IMR-90 (cell line): ENCODE measurements around the gene ULBP1. TPM values are rescaled to one million over a fixed set of nuclear protein-coding genes. Genes with fewer than 3 reads are reported as not detected.

Experiments used
- ATAC-seq: fragments of 200-7000 bp; cut with Tn5 transposase; 2 replicates; pipeline ENCODE4 v1.9.1; 2020; ENCODE audit warnings: low read depth, mild to moderate bottlenecking, moderate library complexity
- BruUV-seq: library from RNA; stranded (reverse); fragments of 400-500 nt; replicated peaks from 2 replicates; lab custom pipeline; 2021; lab: Mats Ljungman, UMichigan
- CTCF ChIA-PET: fragments of 300-600 bp; formaldehyde crosslinking; extraction: SDS; loops from one replicate; lab custom pipeline; 2021; ENCODE audit warnings: antibody characterized with exemption; lab: Yijun Ruan, JAX
- POLR2A ChIA-PET: fragments of 300-600 bp; sonication (Branson Sonifier 250); formaldehyde crosslinking; loops from one replicate; lab custom pipeline; 2022; ENCODE audit warnings: antibody characterized with exemption; ENCODE audit not compliant: unreplicated experiment; lab: Charles Lee
- DNase-seq: peaks from one replicate; pipeline ENCODE4 v3.0.0; 2013
- H2AFZ ChIP-seq: replicated peaks from 2 replicates; pipeline ENCODE3; 2013; ENCODE audit warnings: low read length, mild to moderate bottlenecking; ENCODE audit not compliant: poor library complexity
- H2AK5ac ChIP-seq: 2 replicates; pipeline ENCODE4 v1.6.1; 2013; ENCODE audit warnings: low read depth, low read length, inconsistent platforms
- H2AK9ac ChIP-seq: replicated peaks from 2 replicates; pipeline ENCODE3; 2013; ENCODE audit warnings: mild to moderate bottlenecking, low read depth, low read length, moderate library complexity; ENCODE audit not compliant: poor library complexity
- H2BK120ac ChIP-seq: 2 replicates; pipeline ENCODE4 v1.6.1; 2013; ENCODE audit warnings: low read depth, low read length, inconsistent platforms
- H2BK15ac ChIP-seq: 3 replicates; pipeline ENCODE4 v1.6.1; 2013; ENCODE audit warnings: low read depth, low read length, inconsistent platforms
- H2BK20ac ChIP-seq: 2 replicates; pipeline ENCODE4 v1.6.1; 2013; ENCODE audit warnings: low read depth, mild to moderate bottlenecking, inconsistent platforms, low read length, moderate library complexity
- H2BK5ac ChIP-seq: 2 replicates; pipeline ENCODE4 v1.6.1; 2013; ENCODE audit warnings: mild to moderate bottlenecking, low read depth, low read length, inconsistent platforms; ENCODE audit not compliant: poor library complexity, severe bottlenecking
- H3K14ac ChIP-seq: replicated peaks from 2 replicates; pipeline ENCODE4 v1.6.1; 2013; ENCODE audit warnings: low read depth, low read length, inconsistent platforms
- H3K18ac ChIP-seq: 2 replicates; pipeline ENCODE4 v1.6.1; 2013; ENCODE audit warnings: low read depth, low read length, control low read depth
- H3K23ac ChIP-seq: 2 replicates; pipeline ENCODE4 v1.6.1; 2013; ENCODE audit warnings: low read depth, low read length, inconsistent platforms
- H3K27ac ChIP-seq: 2 replicates; pipeline ENCODE4 v1.5.1; 2013; ENCODE audit warnings: mild to moderate bottlenecking, control low read depth, low read length; ENCODE audit not compliant: insufficient read depth
- H3K27me3 ChIP-seq: 2 replicates; pipeline ENCODE4 v1.6.1; 2013; ENCODE audit warnings: low read length; ENCODE audit not compliant: control insufficient read depth, insufficient read depth
- H3K36me3 ChIP-seq: 2 replicates; pipeline ENCODE4 v1.6.1; 2013; ENCODE audit warnings: low read length, mixed read lengths; ENCODE audit not compliant: control insufficient read depth, insufficient read depth
- H3K4ac ChIP-seq: 2 replicates; pipeline ENCODE4 v1.6.1; 2013; ENCODE audit warnings: low read depth, low read length, inconsistent platforms
- H3K4me1 ChIP-seq: 2 replicates; pipeline ENCODE4 v1.6.1; 2013; ENCODE audit warnings: low read length, mixed read lengths; ENCODE audit not compliant: control insufficient read depth, insufficient read depth
- H3K4me2 ChIP-seq: 2 replicates; pipeline ENCODE4 v1.6.1; 2013; ENCODE audit warnings: low read depth, mild to moderate bottlenecking, control low read depth, low read length, moderate library complexity
- H3K4me3 ChIP-seq: 2 replicates; pipeline ENCODE4 v1.5.1; 2013; ENCODE audit warnings: low read depth, mild to moderate bottlenecking, control low read depth, low read length, moderate library complexity; ENCODE audit not compliant: insufficient read depth
- H3K56ac ChIP-seq: 2 replicates; pipeline ENCODE4 v1.6.1; 2013; ENCODE audit warnings: low read length, inconsistent platforms; ENCODE audit not compliant: insufficient read depth; ENCODE audit errors: extremely low read depth
- H3K79me1 ChIP-seq, 2 experiments: 2 replicates each; pipeline ENCODE4 v1.6.1; 2013; ENCODE audit warnings: low read length in 2 of 2, inconsistent platforms in 1 of 2, low read depth in 1 of 2
- H3K9ac ChIP-seq: 2 replicates; pipeline ENCODE4 v1.6.1; 2013; ENCODE audit warnings: low read depth, low read length, control low read depth
- H3K9me1 ChIP-seq: 2 replicates; pipeline ENCODE4 v1.6.1; 2013; ENCODE audit warnings: low read length, inconsistent platforms; ENCODE audit not compliant: insufficient read depth
- H3K9me3 ChIP-seq: 2 replicates; pipeline ENCODE4 v1.6.1; 2013; ENCODE audit warnings: low read length; ENCODE audit not compliant: control insufficient read depth, insufficient read depth
- H4K20me1 ChIP-seq: 2 replicates; pipeline ENCODE4 v1.6.1; 2013; ENCODE audit warnings: low read length, inconsistent platforms; ENCODE audit not compliant: insufficient read depth
- H4K5ac ChIP-seq: 2 replicates; pipeline ENCODE4 v1.6.1; 2013; ENCODE audit warnings: mild to moderate bottlenecking, low read depth, low read length, control low read depth
- H4K8ac ChIP-seq, 2 experiments: 2 replicates each; pipeline ENCODE4 v1.6.1; 2013; ENCODE audit warnings: low read depth in 2 of 2, low read length in 2 of 2, control low read depth in 1 of 2, inconsistent platforms in 1 of 2
- H4K91ac ChIP-seq: 2 replicates; pipeline ENCODE4 v1.6.1; 2013; ENCODE audit warnings: low read depth, low read length, inconsistent platforms; ENCODE audit not compliant: insufficient read depth
- BHLHE40 ChIP-seq: fragments of 150-350 bp; IDR thresholded peaks from 2 replicates; pipeline ENCODE4 v1.6.1; 2016; ENCODE audit warnings: mild to moderate bottlenecking, low read depth, low read length
- CEBPB ChIP-seq: IDR thresholded peaks from 2 replicates; pipeline ENCODE4 v1.6.1; 2012; ENCODE audit warnings: low read depth, low read length, improper control_type of control experiment
- CHD1 ChIP-seq: IDR thresholded peaks from 2 replicates; pipeline ENCODE4 v1.6.1; 2012; ENCODE audit warnings: low read depth, low read length, improper control_type of control experiment
- CTCF ChIP-seq: conservative IDR thresholded peaks from 2 replicates; pipeline ENCODE4 v1.5.1; 2012; ENCODE audit warnings: mild to moderate bottlenecking, low read depth, low read length, improper control_type of control experiment
- ELK1 ChIP-seq: fragments of 150-350 bp; IDR thresholded peaks from 2 replicates; pipeline ENCODE4 v1.6.1; 2016; ENCODE audit warnings: low read depth, mild to moderate bottlenecking, low read length, moderate library complexity, borderline replicate concordance
- FOS ChIP-seq: fragments of 150-350 bp; IDR thresholded peaks from 2 replicates; pipeline ENCODE4 v1.6.1; 2016; ENCODE audit warnings: low read depth, low read length
- MAFK ChIP-seq: IDR thresholded peaks from 2 replicates; pipeline ENCODE4 v1.6.1; 2012; ENCODE audit warnings: low read depth, low read length, improper control_type of control experiment
- MAZ ChIP-seq: IDR thresholded peaks from 2 replicates; pipeline ENCODE4 v1.6.1; 2012; ENCODE audit warnings: low read depth, mild to moderate bottlenecking, low read length, improper control_type of control experiment, moderate library complexity, borderline replicate concordance
- MXI1 ChIP-seq: IDR thresholded peaks from 2 replicates; pipeline ENCODE4 v1.6.1; 2012; ENCODE audit warnings: low read depth, mild to moderate bottlenecking, low read length, moderate library complexity, borderline replicate concordance
- NFE2L2 ChIP-seq: fragments of 150-350 bp; IDR thresholded peaks from 2 replicates; pipeline ENCODE4 v1.6.1; 2016; ENCODE audit warnings: low read depth, mild to moderate bottlenecking, low read length
- POLR2A ChIP-seq: IDR thresholded peaks from 2 replicates; pipeline ENCODE4 v1.6.1; 2012; ENCODE audit warnings: mild to moderate bottlenecking, low read depth, low read length
- RAD21 ChIP-seq: IDR thresholded peaks from 2 replicates; pipeline ENCODE4 v1.6.1; 2012; ENCODE audit warnings: low read length, improper control_type of control experiment
- RCOR1 ChIP-seq: IDR thresholded peaks from 2 replicates; pipeline ENCODE4 v1.6.1; 2012; ENCODE audit warnings: mild to moderate bottlenecking, low read length, improper control_type of control experiment; ENCODE audit not compliant: insufficient replicate concordance
- RFX5 ChIP-seq: IDR thresholded peaks from 2 replicates; pipeline ENCODE4 v1.8.0; 2012; ENCODE audit warnings: low read depth, mild to moderate bottlenecking, low read length, moderate library complexity
- SMC3 ChIP-seq: fragments of 150-350 bp; IDR thresholded peaks from 2 replicates; pipeline ENCODE4 v1.6.1; 2016; ENCODE audit warnings: low read depth, mild to moderate bottlenecking, antibody characterized with exemption, low read length, moderate library complexity
- USF2 ChIP-seq: fragments of 150-350 bp; IDR thresholded peaks from 2 replicates; pipeline ENCODE4 v1.6.1; 2017; ENCODE audit warnings: mild to moderate bottlenecking, antibody characterized with exemption, low read length, low read depth
- WGBS, 2 experiments: methylation state at CpG; one replicate each; pipeline versions ENCODE4 v1.1.5 to v1.1.7; 2013; ENCODE audit warnings: missing lambda C conversion rate in 2 of 2; ENCODE audit not compliant: insufficient read length in 1 of 2; ENCODE audit errors: extremely low coverage in 2 of 2; 5-methylcytosine and 5-hydroxymethylcytosine counted together
- dilution Hi-C: fragments of 300-500 bp; cut with HindIII; formaldehyde crosslinking; loops from one replicate; pipeline ENCODE4 v1.14.3; 2018; ENCODE audit warnings: low sequenced_read_pairs; ENCODE audit not compliant: unreplicated experiment
- in situ Hi-C: fragments of 300-500 bp; cut with MboI; formaldehyde crosslinking; loops from 3 replicates; pipeline ENCODE4 v1.14.3; 2019; ENCODE audit warnings: low sequenced_read_pairs, inconsistent platforms, mixed read lengths
- intact Hi-C: fragments of 100-400 bp; cut with micrococcal nuclease; formaldehyde crosslinking; loops from 2 replicates; pipeline ENCODE4 v1.10.0; 2022
- polyA plus RNA-seq, 3 experiments: library from polyadenylated mRNA; depleted of rRNA; stranded (reverse); fragments of >200 nt; gene quantifications; 2 replicates each; pipeline ENCODE4 v1.2.3, GENCODE V29; 2012; ENCODE audit warnings: low replicate concordance in 1 of 3
- total RNA-seq: library from RNA; depleted of rRNA; stranded (reverse); fragments of >200 nt; gene quantifications from 2 replicates; pipeline ENCODE4 v1.2.3, GENCODE V29; 2012

Gene ULBP1
- total and polyA plus RNA-seq, 2 of the 4 experiments (the other 2 are of a cell fraction), result 0.18 to 0.87 TPM

GRCh38 chr6:149921361-149921760 is 42.4 kb upstream of the ULBP1 start:
- CTCF ChIA-PET, result no interaction called here
- no peak overlapping the region for H3K14ac ChIP-seq
- WGBS, 2 experiments, result 100% methylated on average over 2 of the region's 6 CpGs; no CpG with 5 or more reads in 1 of the 2 experiments
- H3K9ac ChIP-seq, result no peak overlapping the region
- no TSS peak for BruUV-seq
- no peak overlapping the region for H2BK5ac ChIP-seq
- H3K79me1 ChIP-seq, result no peaks in the 10 kb centered on the region; a peak in 1 of 4 replicates
- DNase-seq (no peak), ATAC-seq (no peak)
- no peak overlapping the region for H3K56ac ChIP-seq
- dilution Hi-C loops, result no loop called here
- H3K4ac ChIP-seq, result no peak overlapping the region
- no peak overlapping the region for H4K5ac ChIP-seq
- no peak overlapping the region for H2AK5ac ChIP-seq
- no peak overlapping the region for H4K8ac ChIP-seq
- H3K36me3 ChIP-seq, result no peaks in the 10 kb centered on the region
- intact Hi-C loops, result no loop called here
- in situ Hi-C loops, result loop anchor here (5.0 to 10.0 kb wide), 4 partner anchors 54 to 377 kb away; partner anchors contain the start of gene PPIL4
- H4K91ac ChIP-seq, result no peak overlapping the region
- no peak overlapping the region for H3K27ac ChIP-seq
- no peak overlapping the region for H2BK120ac ChIP-seq
- peaks cover 2% of the 10 kb centered on the region; the same call in 1 of the 2 replicates for H3K4me1 ChIP-seq
- no peak overlapping the region for H2AK9ac ChIP-seq
- no peaks in the 10 kb centered on the region; the same call in 1 of the 2 replicates for H3K27me3 ChIP-seq
- no peak overlapping the region for H2BK15ac ChIP-seq
- no peak overlapping the region for H3K4me2 ChIP-seq
- H3K18ac ChIP-seq, result no peak overlapping the region
- no peak overlapping the region for H2AFZ ChIP-seq
- no peak overlapping the region for H3K4me3 ChIP-seq
- H3K9me3 ChIP-seq, result no peaks in the 10 kb centered on the region
- no peak overlapping the region for H3K23ac ChIP-seq
- H4K20me1 ChIP-seq, result no peaks in the 10 kb centered on the region
- POLR2A ChIA-PET, result no interaction called here
- H2BK20ac ChIP-seq, result no peak overlapping the region
- TF ChIP-seq CHD1 (no peak), NFE2L2 (no peak), RCOR1 (no peak), POLR2A (no peak), ELK1 (no peak), CTCF (no peak), RAD21 (no peak), BHLHE40 (no peak), CEBPB (no peak), MAZ (no peak), RFX5 (no peak), SMC3 (no peak), MXI1 (no peak), MAFK (no peak), FOS (no peak), USF2 (no peak)
- H3K9me1 ChIP-seq, result no peaks in the 10 kb centered on the region
